ENCODE data around the gene LARGE1.

The LARGE1 gene

DNA sequence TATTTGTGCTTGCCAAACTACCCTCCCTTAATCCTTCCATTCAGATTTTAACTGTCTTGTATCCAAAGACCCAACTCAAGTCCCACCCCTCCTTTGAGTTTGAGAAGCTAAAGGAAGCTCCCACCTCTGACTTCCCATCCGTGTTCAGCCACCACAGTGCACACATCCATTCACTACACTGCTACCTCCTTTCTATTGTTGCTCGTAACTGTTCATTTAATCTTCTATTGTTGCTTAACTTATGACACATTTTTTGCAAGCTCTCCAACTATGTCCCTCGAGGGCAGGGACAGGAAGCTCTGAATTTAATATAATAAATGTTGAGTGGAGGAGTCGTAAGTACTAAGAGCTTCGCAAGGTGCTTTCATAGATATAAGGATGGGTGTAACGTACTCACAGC, 10.4 kb downstream of the LARGE1 start:
- DNase-seq: no peak

DNA sequence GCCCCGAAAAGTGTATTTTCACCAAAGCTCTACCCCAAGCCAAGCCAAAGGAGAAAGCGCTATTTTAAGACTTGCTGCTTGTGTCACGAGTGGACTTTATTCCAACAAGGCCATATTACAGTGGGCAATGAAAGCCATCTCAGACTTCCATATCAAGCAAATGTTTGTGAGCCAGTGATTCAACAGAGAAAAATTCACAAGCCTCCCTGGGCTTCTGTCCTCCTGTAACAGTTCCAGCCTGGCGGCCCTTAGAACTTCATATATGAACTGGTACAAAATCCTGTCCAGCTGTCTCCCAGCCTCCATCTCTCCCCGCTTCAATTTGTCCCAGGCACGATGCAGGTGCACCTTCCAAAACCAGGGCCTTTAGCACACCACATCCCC, 11.2 kb downstream of the LARGE1 start:
- no peak for DNase-seq

DNA sequence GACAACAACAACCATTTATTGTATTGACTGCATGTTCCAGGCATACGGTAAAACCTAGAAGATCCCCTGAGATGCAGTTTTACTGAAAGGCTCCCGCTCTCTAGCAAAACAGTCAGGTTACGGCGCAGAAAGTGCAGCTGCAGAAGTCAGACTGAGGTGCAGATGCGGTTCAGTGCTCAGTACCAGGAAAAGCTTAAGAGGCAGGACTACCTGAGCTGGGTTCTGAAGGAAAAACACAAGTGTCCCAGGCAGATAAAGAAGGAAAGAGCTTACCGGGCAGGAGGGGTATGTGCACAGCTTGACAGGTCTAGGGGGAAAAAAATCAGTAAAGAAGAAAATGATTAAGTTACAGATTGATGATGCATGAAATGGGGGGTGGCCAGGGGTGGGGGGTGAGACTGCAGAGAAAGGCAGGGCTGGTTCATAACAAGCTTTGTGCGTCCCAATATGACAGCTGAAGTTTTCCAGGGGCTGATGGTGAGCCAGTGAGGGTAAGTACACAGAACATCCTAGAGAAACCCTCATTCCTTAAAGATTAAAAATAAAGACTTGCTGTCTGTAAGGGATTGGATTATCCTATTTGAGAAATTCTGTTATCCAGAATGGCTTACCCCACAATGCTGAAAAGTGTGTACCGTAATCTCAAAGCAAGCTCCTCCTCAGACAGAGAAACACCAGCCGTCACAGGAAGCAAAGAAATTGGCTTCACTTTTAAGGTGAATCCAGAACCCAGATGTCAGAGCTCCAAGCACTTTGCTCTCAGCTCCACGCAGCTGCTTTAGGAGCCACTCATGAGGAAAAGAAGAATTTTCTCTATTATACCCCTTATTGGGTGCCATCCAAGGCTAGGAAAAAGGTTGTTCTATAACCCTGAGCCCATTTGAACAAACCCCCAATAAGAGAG, 11.9 kb downstream of the LARGE1 start:
- no peak for DNase-seq

DNA sequence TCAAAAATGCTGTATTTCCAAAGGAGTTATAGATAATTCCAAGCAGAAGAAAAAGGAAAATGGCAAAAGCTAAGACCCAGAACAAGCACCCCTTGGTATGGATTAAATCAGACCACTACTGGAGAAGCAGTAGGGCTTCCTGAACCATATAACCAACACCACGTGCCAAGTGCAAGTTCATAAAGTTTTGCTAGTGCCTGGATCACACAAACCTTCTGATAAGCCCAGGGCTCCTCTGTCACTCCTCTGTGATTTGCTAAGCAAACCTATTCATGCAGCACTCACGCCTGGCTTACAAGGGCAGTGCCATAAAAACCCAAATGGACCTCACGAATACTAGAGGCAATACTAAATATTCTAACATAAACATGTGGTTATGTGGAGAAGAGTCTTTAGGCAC, 13.3 kb downstream of the LARGE1 start:
- DNase-seq: no peak

DNA sequence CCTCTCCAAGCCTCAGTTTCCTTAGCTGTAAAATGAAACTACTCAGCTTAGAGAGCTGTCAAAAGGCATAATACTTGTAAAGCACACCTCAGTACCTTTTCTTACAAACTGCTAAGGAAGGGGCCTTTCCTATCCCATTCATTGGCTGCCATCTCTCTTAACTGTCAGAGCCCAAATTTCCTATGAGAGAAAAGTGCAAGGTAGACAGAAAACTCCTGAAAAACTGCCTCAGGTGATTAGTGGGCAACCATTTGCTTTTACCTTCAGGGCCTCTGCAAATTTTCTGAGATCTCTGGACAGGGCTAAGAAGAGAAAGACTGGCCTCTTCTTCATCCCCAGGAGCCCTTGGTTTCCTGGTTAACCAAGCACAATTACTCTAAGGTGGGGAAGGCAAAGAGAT, 13.8 kb downstream of the LARGE1 start:
- DNase-seq: no peak

DNA sequence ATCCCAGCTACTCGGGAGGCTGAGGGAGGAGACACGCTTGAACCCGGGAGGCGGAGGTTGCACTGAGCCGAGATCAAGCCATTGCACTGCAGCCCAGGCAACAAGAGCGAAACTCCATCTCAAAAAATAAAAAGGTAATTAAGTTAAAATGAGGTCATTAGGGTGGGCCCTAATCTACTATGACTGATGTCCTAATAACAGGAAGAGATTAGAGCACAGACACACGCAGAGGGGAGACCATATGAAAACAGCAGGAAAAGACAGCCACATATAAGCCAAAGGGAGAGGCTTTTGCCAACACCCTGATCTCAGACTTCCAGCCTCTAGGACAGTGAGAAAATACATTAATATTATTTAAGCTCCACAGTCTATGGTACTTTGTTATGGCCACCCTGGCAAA, 17.3 kb downstream of the LARGE1 start:
- DNase-seq: no peak

DNA sequence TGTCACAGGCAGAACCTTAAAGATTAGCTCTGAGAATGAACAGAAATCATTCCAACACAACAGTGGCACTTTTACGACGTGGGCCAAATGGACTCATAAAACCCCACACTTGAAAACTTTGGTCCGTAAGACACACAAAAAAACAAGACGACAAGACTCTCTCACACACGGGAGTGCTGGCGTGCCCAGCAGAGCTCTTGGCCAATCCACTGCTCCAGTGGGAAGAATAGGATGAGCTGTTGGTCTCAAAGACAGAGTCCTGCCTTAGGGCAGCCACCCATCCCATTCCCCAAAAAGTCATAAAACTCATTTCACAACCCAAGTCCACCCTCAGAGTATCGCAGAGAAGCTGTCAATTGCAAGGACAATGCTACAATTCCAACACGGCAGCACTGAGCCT, 18.2 kb downstream of the LARGE1 start:
- DNase-seq: no peak

DNA sequence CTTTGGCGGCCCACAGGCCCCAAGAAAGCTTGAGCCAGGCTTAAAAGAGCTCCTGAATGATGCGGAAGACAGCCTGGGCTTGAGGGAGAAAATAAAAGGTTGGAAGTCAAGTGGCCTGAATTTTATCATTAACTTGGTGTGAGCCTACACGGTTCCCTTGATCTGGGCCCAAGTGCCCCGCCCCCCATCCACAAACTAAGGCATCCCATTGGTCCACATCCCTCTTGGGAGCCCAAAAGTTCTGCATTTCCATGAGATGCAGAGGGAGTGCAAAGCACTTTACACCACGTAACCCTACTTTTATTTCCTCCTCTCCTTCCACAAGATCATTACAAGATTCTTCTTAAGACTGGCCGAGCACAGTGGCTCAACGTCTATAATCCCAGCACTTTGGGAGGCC, 22.2 kb downstream of the LARGE1 start:
- DNase-seq: no peak

DNA sequence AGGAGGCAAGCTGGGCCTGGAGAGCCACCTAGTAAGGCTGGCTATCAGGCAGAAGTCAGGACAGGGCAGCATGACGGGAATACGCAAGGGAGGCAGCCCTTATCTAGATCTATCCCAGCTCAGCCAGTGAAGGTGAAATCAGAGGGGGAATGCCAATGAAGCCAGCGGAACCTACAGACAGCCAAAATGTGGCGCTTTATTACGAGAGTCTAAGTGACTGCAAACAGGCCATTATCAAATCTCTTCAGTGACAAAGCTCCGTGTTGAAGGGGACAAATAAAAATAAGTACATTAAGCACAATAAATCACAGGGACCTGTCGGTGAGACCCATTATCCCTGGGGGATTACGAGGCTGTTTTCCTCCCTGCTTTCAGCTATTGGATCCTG, 22.8 kb downstream of the LARGE1 start:
- no peak for DNase-seq

DNA sequence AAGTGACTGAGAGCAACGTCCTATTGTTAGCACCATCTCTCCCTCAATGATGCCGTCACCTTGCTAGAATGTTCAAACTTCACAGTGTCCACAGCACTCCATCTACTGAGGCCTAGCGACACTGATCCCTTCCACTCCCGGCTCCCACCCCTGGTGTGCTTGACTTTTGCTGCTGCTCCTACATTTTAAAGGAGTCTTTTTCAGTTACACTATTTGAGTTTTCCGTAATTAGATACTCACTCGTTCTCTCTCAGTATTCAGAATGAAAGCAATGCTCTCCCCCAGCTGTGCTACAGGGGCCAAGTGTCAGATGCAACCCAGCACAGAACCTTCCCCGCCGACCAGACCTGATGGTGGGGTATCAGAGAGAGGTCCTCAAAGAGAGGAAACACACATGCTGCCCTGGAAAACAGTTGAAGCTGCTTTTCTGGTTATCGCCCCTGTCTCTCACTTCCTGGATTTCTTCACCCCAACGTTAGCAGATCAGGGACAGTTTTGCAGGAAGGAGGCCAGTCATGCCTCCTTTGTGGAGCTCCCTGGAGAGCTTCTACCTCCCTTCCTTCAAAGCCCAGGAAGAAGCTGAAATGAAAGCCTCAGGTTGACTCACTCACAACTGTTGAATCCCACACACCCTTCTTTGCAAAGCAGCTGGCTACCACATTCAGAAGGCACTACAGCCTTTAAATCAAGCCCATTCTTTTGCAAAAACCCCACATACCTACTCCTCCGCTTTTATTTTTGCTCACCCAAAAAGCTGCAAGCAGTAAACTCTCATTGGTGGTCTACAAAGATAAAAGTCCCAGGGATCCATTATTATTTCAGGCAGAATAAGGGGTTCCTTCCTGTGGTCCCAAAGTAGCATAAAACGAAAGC, 23.5 kb downstream of the LARGE1 start:
- no peak for DNase-seq

DNA sequence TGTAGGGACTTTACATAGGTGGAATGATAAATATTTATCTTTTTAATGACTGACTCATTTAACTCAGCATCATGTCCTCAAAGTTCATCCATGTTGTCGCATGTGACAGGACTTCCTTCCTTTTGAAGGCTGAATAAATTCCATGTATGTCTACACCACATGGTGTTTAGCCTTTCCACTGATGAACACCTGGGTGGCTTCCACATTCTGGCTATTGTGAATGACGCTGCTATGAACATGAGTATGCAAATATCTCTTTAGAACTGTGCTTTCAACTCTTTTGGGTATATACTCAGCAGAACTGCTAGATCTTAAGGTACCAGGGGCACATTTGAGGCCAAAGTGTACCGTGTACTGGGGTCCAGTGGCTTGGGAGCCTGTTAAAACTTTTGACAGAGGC, 24.1 kb downstream of the LARGE1 start:
- DNase-seq: no peak

DNA sequence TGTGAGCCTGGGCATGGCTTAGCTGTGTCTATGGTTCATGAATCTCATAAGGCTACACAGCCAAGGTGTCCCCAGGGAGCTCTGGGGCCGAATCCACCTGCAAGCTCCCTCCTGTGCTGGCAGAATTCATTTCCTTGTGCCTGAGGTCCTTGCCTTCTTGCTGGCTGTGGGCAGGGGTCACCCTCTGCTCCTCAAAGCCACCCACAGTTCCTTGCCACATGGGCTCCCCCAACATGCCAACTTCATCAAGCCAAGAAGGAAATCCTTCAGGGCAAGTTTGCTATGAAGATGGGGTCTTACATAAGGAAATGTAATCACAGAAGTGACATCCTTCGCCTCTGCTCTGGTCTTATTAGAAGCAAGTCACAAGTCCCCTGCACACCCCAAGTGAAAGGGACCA, 24.8 kb downstream of the LARGE1 start:
- no peak for DNase-seq

DNA sequence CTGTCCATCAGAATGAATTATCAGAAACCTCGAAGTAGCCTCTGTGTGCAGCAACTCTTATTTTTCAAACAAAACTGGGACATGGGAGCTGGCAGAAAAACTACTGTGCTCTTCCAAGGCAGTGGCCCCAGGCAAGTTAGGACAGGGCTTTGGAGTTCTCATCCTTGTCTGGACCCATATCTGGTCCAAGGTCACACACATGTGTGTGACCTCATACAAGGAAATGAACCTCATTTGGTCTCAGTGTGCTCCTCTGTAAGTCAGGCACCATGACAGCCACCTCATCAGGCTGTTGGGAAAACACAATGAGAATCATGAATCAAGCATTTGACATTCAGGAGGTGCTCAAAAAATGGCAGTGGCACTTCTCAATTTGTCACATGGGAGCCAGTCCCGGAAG, 25.8 kb downstream of the LARGE1 start:
- no peak for DNase-seq

DNA sequence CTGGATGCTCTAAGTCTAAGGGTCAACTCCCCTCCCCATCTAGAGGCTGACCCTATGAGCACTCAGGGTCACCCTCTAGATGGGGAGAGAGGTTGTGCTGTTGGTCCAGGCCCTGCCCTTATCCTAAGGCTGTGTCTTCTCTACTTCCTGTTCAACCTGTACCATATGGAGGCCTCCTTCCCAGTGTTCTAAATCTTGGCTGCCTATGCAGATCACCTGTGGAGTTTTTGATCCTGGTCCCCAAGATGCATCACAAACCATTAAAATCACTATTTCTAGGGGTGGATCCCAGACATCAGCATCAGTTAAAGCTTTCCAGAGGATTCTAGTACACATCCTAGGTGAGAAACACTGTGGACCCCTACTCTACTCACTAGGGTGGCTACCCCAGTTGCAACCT, 26.2 kb downstream of the LARGE1 start:
- no peak for DNase-seq

DNA sequence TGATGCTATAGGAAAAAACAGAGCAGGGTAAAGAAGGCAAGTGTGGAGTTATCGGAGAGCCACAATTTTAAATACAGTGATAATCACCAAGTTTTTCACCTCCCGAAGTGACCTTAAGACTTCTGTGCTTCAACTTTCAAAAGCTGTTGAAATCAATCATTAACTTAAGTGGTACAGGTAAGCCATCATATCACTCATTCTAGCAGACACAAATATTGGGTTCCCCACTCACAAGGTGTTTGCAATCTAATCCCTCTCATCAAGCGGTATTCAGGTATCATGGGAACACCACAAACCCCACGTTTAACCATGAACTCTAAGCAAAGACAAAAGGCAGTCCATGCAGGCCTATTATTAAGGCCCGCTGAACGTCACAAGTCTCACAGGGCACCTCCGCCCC, 26.8 kb downstream of the LARGE1 start:
- DNase-seq: no peak

DNA sequence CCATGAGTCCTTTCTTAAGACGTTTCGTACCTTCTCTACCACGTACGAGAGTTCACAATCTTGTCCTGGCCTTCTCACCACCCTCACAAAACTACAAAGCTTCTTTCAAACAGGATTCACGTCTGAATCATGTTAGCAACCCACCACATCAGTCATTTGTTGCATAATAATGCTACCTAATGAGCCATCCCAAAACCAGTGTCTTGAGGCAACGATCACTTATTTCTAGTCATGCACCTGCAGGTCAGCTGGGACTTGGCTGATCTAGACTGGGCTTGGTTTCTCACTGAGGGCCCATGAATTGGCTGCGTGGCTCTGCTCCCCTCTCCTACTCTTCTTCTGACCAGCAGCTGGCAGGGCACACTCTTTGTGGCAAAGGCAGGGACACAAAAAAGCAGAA, 28.3 kb downstream of the LARGE1 start:
- no peak for DNase-seq

DNA sequence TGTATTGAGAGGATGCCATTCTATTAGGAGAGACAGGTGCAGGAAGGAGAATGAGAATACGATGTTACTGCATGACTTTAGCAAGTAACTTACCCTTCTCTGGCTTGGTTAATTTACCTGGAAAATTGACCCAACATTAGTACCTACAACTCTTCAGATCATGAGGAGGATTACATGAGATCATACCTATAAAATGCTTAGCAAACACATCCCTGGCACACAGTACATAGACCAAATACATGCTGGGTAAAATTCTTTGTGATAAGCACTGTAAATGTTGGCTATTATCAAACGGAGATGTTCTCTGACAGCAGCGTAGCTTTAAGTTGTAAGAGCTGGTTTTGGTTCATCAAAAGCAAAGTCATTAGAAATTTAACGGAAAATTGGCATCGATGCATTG, 28.8 kb downstream of the LARGE1 start:
- no peak for DNase-seq

DNA sequence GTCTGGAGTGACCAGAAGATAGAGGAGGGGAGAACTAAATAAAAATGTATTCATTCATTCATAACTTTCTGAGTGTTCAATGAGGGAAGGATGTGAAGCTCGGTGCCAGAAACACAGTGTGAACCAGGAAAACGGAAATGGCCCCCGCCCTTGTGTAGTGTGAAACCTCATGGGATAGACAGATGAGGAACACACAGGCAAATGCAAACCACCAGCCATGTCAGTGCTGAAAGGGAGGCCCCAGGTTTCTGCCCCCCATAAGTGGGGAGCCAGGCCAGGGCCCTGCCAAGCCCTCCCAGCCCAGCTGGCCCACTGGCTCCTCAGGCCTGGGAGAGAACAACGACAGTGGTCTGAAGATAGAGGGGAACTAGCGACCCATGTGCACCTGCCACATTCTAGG, 30.5 kb downstream of the LARGE1 start:
- DNase-seq: no peak

DNA sequence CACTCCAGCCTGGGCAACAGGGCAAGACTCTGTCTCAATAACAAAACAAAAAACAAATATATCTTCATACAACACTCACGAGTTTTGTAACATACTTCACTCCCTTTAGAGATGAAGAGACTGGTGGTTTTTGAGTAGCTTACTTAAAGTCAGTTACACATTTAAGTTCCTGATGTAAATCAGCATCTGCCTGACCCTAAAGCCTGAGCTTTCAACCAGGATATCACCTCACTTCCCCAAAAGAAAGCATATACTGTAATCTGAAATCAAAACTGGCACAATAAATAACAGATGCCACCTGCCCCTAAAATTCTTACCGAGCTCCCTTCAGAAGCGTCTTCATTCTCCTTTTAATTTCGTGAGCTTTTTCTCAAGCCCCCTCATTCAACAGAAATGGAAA, 31.5 kb downstream of the LARGE1 start:
- DNase-seq: no peak

DNA sequence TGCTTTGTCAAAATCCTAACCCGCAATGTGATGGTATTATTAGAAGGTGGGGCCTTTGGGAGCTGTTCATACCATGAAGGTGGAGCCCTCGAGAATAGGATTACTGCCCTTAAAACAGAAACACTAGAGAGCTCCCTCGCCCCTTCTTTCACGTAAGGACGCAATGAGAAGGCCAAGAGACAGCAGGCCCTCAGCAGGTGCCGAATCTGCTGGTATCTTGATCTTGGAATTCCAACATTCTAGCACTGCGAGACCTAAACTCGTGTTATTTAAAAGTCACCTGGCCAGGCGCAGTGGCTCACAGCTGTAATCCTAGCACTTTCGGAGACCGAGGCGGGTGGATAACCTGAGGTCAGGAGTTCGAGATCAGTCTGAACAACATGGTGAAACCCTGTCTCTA, 33.1 kb downstream of the LARGE1 start:
- no peak for DNase-seq

DNA sequence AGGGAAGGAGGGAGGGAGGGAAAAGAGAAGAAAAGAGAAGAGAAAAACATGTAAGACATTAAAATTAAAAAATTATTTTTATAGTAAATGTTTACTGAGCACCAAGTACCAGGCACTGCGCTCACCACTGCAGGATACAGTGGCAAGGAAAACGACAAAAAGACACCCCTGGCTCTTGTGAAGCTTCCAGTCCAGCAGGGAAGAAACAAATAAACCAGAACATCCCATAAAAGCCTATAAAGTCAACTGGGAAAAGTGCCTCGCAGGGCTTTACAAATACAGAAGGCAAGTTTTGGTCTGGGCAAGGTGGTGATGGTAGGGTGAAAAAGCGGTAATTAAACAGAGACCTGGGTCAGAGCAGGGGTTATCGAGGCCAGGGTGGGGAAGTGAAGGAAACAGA, 33.6 kb downstream of the LARGE1 start:
- DNase-seq: no peak

DNA sequence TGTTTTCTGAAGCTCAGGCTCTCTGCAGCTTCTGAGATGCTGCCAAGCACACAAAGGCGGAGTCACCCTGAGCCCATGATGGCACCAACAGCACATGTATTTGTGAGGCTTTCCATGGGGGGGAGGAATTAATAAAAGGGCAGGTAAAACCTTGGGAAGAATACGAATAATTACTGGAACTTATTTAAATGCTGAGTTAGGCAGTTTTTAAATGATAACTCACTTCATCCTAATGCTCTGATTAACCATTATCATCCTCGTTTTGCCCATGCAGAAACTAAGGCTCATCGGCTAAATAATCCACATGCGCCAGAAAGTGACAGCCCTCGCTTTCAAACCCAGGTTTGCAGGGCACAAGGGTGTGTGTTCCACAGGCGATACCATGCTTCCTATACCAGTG, 35.4 kb downstream of the LARGE1 start:
- no peak for DNase-seq

DNA sequence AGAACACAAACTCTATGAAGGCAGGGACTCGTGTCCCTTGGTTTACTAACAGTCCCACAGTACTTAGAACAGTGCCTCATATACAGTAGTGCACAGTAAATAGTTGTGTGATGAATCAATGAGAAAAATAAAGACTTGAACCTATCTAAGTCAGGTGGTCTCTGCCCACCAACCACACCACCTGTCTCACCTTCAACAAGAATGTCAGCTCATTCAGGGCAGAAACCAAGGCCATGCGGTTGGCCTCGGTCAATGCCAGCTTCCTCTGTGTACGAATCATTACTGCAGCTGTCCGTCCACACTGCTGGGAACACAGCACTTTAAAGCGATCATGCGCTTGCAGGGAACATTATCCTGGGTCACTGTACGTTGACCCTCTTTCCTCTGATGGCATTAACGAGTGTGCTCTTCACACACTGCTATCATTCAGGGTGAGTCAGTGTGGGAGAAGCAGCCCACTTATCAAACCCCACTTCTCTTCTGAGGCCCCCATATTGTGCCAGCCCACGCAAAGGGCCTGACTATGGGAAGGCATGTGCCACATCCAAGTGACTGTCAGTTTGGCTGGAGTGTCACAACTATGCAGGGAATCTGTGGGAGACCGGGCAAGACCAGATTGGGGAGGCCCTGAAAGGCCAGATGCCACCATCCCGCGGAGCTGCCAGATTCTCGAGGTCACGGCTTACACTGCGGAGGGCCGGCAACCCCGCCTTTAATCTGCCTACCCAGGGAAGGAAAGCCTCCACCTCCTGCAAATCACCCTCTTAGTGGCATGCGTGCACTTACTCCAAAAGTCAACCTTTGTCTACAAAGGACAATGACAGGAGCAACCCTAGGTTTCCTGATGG, 36.1 kb downstream of the LARGE1 start:
- DNase-seq: no peak
